Cardiac muscle cell (in vitro differentiated cells and primary cell): ENCODE measurements around the gene ECEL1. TPM values are rescaled to one million over a fixed set of nuclear protein-coding genes. Genes with fewer than 3 reads are reported as not detected.

Experiments
- DNase-seq, 2 donors: peaks; one replicate each; pipeline versions ENCODE4 v3.0.0 to v3.0.0-alpha.2; 2010 to 2017; ENCODE audit warnings: low read depth in 1 of 2, low spot score in 1 of 2
- H3K27ac ChIP-seq: fragments of 200-600 bp; sonication (generic); 2 replicates; pipeline ENCODE4 v1.5.1; 2016
- H3K27me3 ChIP-seq: fragments of 200-600 bp; sonication (generic); 2 replicates; pipeline ENCODE4 v1.6.0; 2016; ENCODE audit warnings: control low read depth
- H3K36me3 ChIP-seq: fragments of 200-600 bp; sonication (generic); 2 replicates; pipeline ENCODE4 v1.5.1; 2016; ENCODE audit warnings: control low read depth
- H3K4me1 ChIP-seq: fragments of 200-600 bp; sonication (generic); 2 replicates; pipeline ENCODE4 v1.8.1; 2017; ENCODE audit warnings: low read depth, mild to moderate bottlenecking, mixed run types
- H3K4me3 ChIP-seq: fragments of 200-600 bp; sonication (generic); 2 replicates; pipeline ENCODE4 v1.5.1; 2016; ENCODE audit warnings: mild to moderate bottlenecking
- H3K9me3 ChIP-seq: fragments of 200-600 bp; sonication (generic); 2 replicates; pipeline ENCODE4 v1.5.1; 2017; ENCODE audit warnings: low read depth, mild to moderate bottlenecking, control low read depth
- polyA plus RNA-seq: library from polyadenylated mRNA; unstranded; fragments of >200 nt; fragmentation: Nextera tagmentation; extraction: Ambion mirVana; gene quantifications from 2 replicates; pipeline ENCODE4 v1.2.1, GENCODE V29; 2016
- total RNA-seq: library from RNA; depleted of rRNA; stranded (reverse); fragments of >200 nt; gene quantifications from 2 replicates; pipeline ENCODE4 v1.2.3, GENCODE V29; 2016
- TF ChIP-seq, protein P1 (sequence below): IDR thresholded peaks from 2 replicates; pipeline ENCODE4 v1.5.1; 2012; ENCODE audit warnings: low read depth, mild to moderate bottlenecking, low read length

ECEL1 gene
- total and polyA plus RNA-seq, 2 experiments from 2014 or later: 0.70 to 2.3 TPM

DNA sequence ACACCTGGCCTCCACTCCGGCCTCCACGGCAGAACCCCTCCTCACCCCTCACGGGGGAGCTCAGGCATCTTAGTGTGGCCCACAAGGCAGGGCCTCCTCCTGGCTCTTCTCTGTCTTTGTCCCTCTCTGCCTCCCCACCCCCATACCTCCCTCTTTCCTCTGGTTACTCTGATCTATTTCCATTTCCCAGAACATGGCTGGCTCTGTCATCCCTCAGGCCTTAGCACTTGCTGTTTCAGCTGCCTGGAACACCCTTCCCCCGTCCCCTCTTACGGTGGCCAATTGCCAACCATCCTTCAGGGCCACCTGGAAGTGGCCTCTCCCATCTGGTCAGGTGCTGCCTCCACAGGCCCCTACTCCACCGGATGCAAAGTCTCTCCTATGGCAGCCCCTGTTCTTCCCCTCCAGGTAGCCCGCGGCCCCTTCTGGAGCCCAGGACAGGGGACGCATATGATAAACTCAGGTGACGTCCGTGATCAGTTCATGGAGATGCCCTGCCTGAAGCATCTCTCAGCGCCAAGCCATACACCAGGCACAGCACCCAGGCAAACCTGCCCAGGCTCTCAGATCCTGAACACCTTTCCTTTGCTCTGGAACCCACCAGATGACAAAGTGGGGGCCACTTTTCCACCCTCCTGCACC, 3.6 kb upstream of the ECEL1 start:
- Histone ChIP-seq H3K27me3 (peaks cover 45% of the 10 kb centered on the region), H3K4me1 (no peaks in the 10 kb centered on the region), H3K4me3 (no peak overlapping the region), H3K9me3 (no peaks in the 10 kb centered on the region), H3K36me3 (no peaks in the 10 kb centered on the region), H3K27ac (no peak overlapping the region)
- TF ChIP-seq, protein P1, sequence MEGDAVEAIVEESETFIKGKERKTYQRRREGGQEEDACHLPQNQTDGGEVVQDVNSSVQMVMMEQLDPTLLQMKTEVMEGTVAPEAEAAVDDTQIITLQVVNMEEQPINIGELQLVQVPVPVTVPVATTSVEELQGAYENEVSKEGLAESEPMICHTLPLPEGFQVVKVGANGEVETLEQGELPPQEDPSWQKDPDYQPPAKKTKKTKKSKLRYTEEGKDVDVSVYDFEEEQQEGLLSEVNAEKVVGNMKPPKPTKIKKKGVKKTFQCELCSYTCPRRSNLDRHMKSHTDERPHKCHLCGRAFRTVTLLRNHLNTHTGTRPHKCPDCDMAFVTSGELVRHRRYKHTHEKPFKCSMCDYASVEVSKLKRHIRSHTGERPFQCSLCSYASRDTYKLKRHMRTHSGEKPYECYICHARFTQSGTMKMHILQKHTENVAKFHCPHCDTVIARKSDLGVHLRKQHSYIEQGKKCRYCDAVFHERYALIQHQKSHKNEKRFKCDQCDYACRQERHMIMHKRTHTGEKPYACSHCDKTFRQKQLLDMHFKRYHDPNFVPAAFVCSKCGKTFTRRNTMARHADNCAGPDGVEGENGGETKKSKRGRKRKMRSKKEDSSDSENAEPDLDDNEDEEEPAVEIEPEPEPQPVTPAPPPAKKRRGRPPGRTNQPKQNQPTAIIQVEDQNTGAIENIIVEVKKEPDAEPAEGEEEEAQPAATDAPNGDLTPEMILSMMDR: no peak
- no peak for DNase-seq

DNA sequence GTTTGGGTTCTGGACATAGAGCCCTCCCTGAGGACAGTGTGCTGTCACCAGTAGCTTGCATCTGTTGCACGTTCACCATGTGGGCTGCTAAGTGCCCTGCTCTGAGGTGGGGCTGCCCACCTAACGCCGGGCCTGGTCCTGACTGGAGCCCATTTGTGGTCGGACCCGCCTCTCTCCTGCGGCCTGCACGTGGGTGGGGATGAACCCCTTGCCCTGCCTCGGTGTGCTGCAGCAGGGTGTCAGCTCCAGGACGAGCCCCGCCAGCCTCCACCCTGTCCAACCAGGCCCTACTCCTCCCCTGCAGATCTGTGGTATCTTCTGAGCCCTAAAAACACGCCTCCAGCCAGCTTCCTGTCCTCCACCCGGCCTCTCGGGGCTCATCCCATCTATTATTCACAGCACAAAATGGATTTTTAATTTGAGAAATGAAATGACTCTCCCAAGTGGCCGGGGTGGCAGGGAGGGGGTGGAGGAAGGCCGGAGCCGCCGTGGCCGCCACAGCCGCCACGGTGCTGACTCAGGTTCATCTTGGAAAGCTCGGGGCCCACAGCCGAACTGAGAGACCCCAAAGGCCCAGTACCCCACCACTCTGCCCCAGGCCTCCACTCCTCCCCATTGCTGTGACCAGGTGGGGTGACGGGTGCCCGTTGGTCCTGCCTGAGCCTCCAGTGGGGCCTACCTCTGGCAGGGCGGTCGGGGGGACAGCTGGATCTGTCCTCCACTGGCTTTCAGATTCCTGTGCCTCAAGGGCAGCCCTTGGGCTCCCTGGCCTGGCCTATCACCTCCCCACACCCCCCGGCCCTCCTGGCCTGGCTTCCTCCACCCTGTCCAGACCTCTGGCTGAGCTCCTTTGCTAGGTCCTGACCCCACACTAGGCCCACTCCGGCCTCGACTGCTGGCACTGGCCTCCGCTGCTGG, 2.8 kb upstream of the ECEL1 start:
- no peak for DNase-seq
- Histone ChIP-seq H3K4me3 (no peak overlapping the region), H3K36me3 (no peaks in the 10 kb centered on the region), H3K27me3 (peaks cover 53% of the 10 kb centered on the region), H3K9me3 (no peaks in the 10 kb centered on the region), H3K4me1 (peaks cover 4% of the 10 kb centered on the region), H3K27ac (no peak overlapping the region)
- TF ChIP-seq, protein P1: no peak

DNA sequence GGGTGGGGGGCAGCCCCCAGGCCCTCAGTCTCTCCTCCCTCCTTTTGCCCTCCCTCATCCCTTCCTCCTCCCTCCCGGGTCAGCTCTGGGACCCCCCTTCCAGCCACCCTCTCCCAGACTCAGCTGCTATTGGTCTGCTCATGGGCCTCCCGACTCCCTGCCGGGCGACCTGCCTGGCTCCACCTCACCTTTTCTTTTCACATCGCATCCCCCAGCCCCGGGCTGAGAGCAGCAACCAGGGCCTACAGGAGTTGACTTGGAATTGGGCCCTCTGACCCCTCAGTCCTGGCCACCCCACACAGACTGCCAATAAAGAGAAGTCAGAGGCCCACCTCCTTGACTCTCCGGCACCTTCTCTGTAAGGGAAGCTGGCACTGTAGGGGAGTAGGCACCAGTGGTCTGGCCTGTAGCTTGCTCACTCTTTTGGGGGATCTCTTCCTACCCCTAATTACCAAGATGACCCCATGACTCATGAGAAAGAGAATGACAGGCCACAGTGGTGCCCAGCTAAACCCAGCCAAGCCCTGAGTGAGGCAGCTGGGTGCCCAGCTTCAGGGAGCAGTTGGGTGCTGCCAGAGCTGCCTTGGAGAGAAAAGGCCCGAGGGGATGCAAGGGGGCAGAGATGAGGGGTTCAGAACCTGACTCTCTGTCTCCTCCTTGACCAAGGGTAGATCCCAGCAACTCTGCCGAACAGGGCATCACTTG, 2.0 kb upstream of the ECEL1 start:
- TF ChIP-seq, protein P1: no peak
- H3K4me3 ChIP-seq: no peak overlapping the region
- H3K27ac ChIP-seq: no peak overlapping the region
- H3K27me3 ChIP-seq: peaks cover 61% of the 10 kb centered on the region
- no peaks in the 10 kb centered on the region for H3K36me3 ChIP-seq
- peaks cover 4% of the 10 kb centered on the region for H3K4me1 ChIP-seq
- DNase-seq: no peak
- H3K9me3 ChIP-seq: no peaks in the 10 kb centered on the region

DNA sequence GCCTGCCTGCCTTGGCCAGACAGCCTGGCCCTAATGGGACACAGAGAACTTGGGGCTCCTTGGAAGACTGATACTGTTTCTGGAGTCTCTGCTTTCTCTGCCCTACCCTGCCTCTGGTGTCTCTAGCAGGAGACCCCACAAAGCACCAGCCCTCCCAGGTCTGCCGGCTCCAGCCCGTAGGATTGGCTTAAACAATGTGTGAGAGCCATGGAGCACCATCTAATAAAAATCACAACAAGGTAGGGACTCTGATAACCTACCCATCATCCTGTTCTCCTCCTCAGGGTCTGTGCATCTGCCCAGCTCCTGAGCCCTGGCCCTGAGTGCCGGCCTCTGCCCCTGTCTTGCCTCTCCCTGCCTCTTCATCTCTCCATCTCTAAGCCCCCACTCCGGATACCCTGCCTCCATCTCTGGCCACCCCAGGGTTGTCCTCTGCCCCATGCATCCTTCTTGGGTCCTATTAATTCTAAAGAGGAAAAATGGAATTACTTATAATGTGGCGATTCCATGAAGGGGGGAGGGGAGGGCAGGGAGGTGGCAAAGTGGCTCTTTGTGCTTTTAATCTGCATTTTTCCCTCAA, 1.2 kb upstream of the ECEL1 start:
- H3K4me1 ChIP-seq: peaks cover 4% of the 10 kb centered on the region
- no peak for DNase-seq
- no peak overlapping the region for H3K4me3 ChIP-seq
- H3K27me3 ChIP-seq: peaks cover 70% of the 10 kb centered on the region
- no peaks in the 10 kb centered on the region for H3K9me3 ChIP-seq
- no peaks in the 10 kb centered on the region for H3K36me3 ChIP-seq
- TF ChIP-seq, protein P1: no peak
- H3K27ac ChIP-seq: no peak overlapping the region

DNA sequence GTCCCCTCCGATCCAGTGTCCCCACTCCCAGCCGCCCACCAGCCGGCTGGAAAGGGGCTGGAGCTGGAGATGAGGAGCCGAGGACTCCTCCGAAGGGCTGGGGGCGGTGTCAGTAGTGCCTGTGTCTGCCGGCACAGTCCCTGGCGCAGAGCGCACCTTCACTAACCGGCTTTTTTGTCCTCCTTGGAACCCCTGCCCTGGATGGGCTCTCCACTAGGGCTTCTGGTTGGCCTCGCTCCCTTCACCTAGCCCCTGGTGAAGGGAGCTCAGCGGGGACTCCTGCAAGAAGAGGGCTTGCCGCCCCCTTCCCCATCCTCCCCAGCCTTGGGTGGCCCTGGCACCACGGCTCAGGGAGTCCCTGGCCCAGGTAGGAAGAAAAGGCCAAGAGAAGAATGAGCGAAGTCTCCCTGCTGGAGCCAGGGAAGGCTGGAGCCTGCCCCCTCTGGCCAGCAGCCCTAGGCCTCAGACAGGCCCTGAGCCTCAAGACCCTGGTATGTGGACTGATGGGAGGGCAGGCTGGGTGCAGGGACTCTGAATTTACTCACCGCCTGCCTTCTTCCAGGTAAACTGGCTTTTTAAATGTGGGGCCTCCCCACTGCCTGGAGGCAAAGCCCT, 570 bp upstream of the ECEL1 start:
- TF ChIP-seq, protein P1: no peak
- Histone ChIP-seq H3K4me1 (peaks cover 4% of the 10 kb centered on the region), H3K4me3 (no peak overlapping the region), H3K9me3 (no peaks in the 10 kb centered on the region), H3K36me3 (no peaks in the 10 kb centered on the region), H3K27me3 (peaks cover 76% of the 10 kb centered on the region), H3K27ac (no peak overlapping the region)
- DNase-seq: no peak
